Measurements from ENCODE around the gene PDCD10. TPM values are rescaled to one million over a fixed set of nuclear protein-coding genes. Genes with fewer than 3 reads are reported as not detected.

Gene PDCD10
- total and polyA plus RNA-seq, 4 donors: 26.7 to 113 (median 51.5) TPM

- DNase-seq: no peak
- Histone ChIP-seq H3K4me3 (no peak overlapping the region), H3K27me3 (ENCODE audit: control insufficient read depth in 3 of 3, insufficient read depth in 3 of 3, low read length in 2 of 3) (no peaks in the 10 kb centered on the region), H3K36me3 (ENCODE audit: control insufficient read depth in 4 of 4, insufficient read depth in 4 of 4, low read length in 4 of 4) (no peaks in the 10 kb centered on the region), H3K9ac (ENCODE audit: insufficient read depth in 1 of 2, low read length in 2 of 2) (no peak overlapping the region), H3K27ac (ENCODE audit: low read depth in 1 of 2, low read length in 1 of 2) (no peak overlapping the region), H3K9me3 (ENCODE audit: control insufficient read depth in 4 of 4, insufficient read depth in 3 of 4, low read length in 3 of 4) (no peaks in the 10 kb centered on the region), H3K4me1 (ENCODE audit: control insufficient read depth in 5 of 5, insufficient read depth in 5 of 5, low read length in 5 of 5) (no peaks in the 10 kb centered on the region)
- no peak for ATAC-seq (ENCODE audit: insufficient read depth, low FRiP score)
- TF ChIP-seq, protein P1, sequence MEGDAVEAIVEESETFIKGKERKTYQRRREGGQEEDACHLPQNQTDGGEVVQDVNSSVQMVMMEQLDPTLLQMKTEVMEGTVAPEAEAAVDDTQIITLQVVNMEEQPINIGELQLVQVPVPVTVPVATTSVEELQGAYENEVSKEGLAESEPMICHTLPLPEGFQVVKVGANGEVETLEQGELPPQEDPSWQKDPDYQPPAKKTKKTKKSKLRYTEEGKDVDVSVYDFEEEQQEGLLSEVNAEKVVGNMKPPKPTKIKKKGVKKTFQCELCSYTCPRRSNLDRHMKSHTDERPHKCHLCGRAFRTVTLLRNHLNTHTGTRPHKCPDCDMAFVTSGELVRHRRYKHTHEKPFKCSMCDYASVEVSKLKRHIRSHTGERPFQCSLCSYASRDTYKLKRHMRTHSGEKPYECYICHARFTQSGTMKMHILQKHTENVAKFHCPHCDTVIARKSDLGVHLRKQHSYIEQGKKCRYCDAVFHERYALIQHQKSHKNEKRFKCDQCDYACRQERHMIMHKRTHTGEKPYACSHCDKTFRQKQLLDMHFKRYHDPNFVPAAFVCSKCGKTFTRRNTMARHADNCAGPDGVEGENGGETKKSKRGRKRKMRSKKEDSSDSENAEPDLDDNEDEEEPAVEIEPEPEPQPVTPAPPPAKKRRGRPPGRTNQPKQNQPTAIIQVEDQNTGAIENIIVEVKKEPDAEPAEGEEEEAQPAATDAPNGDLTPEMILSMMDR (IDR thresholded peaks at IDR 0.05; ENCODE audit: control extremely low read depth, extremely low read depth): no peak
- 69 to 70% methylated on average over 1 of the region's 1 CpG for WGBS, 2 donors
Measured at GRCh38 chr3:167656821-167657220, 77.9 kb downstream of the PDCD10 start.

DNA sequence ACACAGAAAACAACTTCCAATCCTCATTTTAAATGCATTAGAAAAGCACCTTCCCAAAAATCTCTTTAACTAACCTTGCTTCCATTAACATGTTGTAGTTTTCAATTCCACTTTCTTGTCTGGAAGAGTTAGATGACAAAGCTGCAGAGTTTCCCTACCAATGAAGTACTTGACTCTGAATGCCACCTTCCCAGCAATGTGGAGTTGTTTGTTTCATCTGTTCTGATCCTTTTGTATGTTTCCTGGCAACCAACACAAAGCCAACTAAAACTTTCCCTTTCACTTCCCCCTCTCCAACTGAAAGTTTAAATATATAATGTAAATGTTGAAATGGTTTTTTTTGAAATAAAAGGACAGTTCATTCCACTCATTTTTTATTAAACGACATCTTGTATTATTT, 80.9 kb downstream of the PDCD10 start, which contains the start of gene WDR49:
Gene WDR49, minus strand, starts transcription at position 183 of the 400 bp plus-strand sequence. CDS start 517 bp downstream, outside the sequence.
- WGBS, 2 donors: 39 to 54% methylated on average over 1 of the region's 1 CpG
- Histone ChIP-seq H3K27ac (ENCODE audit: low read depth in 1 of 2, low read length in 1 of 2) (no peak within 1 kb of the TSS), H3K9ac (ENCODE audit: insufficient read depth in 1 of 2, low read length in 2 of 2) (no peak within 1 kb of the TSS)

GRCh38 chr3:167653155-167653554, 81.5 kb downstream of the PDCD10 start:
- Histone ChIP-seq H3K27ac (ENCODE audit: low read depth in 1 of 2, low read length in 1 of 2) (no peak overlapping the region), H3K27me3 (ENCODE audit: control insufficient read depth in 3 of 3, insufficient read depth in 3 of 3, low read length in 2 of 3) (no peaks in the 10 kb centered on the region), H3K4me1 (ENCODE audit: control insufficient read depth in 5 of 5, insufficient read depth in 5 of 5, low read length in 5 of 5) (no peaks in the 10 kb centered on the region), H3K4me3 (no peak overlapping the region), H3K36me3 (ENCODE audit: control insufficient read depth in 4 of 4, insufficient read depth in 4 of 4, low read length in 4 of 4) (peaks cover 0 to 1% (median 0%) of the 10 kb centered on the region in 4 donors), H3K9ac (ENCODE audit: insufficient read depth in 1 of 2, low read length in 2 of 2) (no peak overlapping the region), H3K9me3 (ENCODE audit: control insufficient read depth in 4 of 4, insufficient read depth in 3 of 4, low read length in 3 of 4) (no peaks in the 10 kb centered on the region)
- ATAC-seq (ENCODE audit: insufficient read depth, low FRiP score) (no peak), DNase-seq (no peak)
- TF ChIP-seq, protein P1 (IDR thresholded peaks at IDR 0.05; ENCODE audit: control extremely low read depth, extremely low read depth): no peak
- 69 to 73% methylated on average over 1 of the region's 1 CpG for WGBS, 2 donors

More for the DNA sequence above, 80.9 kb downstream of the PDCD10 start, which contains the start of gene WDR49:
- Histone ChIP-seq H3K9me3 (ENCODE audit: control insufficient read depth in 4 of 4, insufficient read depth in 3 of 4, low read length in 3 of 4) (no peaks in the 10 kb centered on the region), H3K27me3 (ENCODE audit: control insufficient read depth in 3 of 3, insufficient read depth in 3 of 3, low read length in 2 of 3) (no peaks in the 10 kb centered on the region), H3K36me3 (ENCODE audit: control insufficient read depth in 4 of 4, insufficient read depth in 4 of 4, low read length in 4 of 4) (peaks cover 0 to 1% (median 0%) of the 10 kb centered on the region in 4 donors), H3K4me1 (ENCODE audit: control insufficient read depth in 5 of 5, insufficient read depth in 5 of 5, low read length in 5 of 5) (no peaks in the 10 kb centered on the region), H3K4me3 (no peak within 1 kb of the TSS)
- DNase-seq (peak; percentile 15 to 64 (median 62)), ATAC-seq (ENCODE audit: insufficient read depth, low FRiP score) (no peak)
- TF ChIP-seq, protein P1 (IDR thresholded peaks at IDR 0.05; ENCODE audit: control extremely low read depth, extremely low read depth): no peak

DNA sequence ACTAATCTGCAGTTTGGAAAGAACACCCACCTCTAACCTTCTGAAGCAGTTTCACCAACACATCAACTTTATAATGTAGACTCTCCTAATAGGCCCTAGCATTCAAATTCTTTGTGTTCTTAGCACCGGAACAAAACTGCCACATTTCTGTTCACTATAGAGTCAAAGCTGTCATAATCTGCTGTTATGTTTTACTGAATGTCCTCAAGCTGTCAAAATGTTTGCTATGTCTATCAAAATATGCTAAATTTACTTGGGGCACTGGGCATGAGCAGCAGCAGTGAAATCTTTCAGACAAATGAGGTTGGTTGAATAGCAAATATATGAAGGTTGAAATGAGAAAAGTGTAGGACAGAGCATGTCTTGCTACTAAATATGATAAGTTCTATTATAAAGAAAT, 82.9 kb downstream of the PDCD10 start:
- H3K27me3 ChIP-seq (ENCODE audit: control insufficient read depth in 3 of 3, insufficient read depth in 3 of 3, low read length in 2 of 3): no peaks in the 10 kb centered on the region
- no peaks in the 10 kb centered on the region for H3K9me3 ChIP-seq (ENCODE audit: control insufficient read depth in 4 of 4, insufficient read depth in 3 of 4, low read length in 3 of 4)
- 85 to 92% methylated on average over 1 of the region's 1 CpG for WGBS, 2 donors
- TF ChIP-seq, protein P1 (IDR thresholded peaks at IDR 0.05; ENCODE audit: control extremely low read depth, extremely low read depth): no peak
- DNase-seq: no peak
- H3K4me3 ChIP-seq: no peak overlapping the region
- H3K27ac ChIP-seq (ENCODE audit: low read depth in 1 of 2, low read length in 1 of 2): no peak overlapping the region
- no peak for ATAC-seq (ENCODE audit: insufficient read depth, low FRiP score)
- no peaks in the 10 kb centered on the region for H3K4me1 ChIP-seq (ENCODE audit: control insufficient read depth in 5 of 5, insufficient read depth in 5 of 5, low read length in 5 of 5)
- peaks cover 0 to 1% (median 0%) of the 10 kb centered on the region in 4 donors for H3K36me3 ChIP-seq (ENCODE audit: control insufficient read depth in 4 of 4, insufficient read depth in 4 of 4, low read length in 4 of 4)
- no peak overlapping the region for H3K9ac ChIP-seq (ENCODE audit: insufficient read depth in 1 of 2, low read length in 2 of 2)

Data from lung (tissue), 12 donors.